ENCODE data around the gene MORF4L1. TPM values are rescaled to one million over a fixed set of nuclear protein-coding genes. Genes with fewer than 3 reads are reported as not detected.

The MORF4L1 gene
- total RNA-seq, 4 donors from 2014 or later: 279 to 372 (median 286) TPM

- TF ChIP-seq, protein P1, sequence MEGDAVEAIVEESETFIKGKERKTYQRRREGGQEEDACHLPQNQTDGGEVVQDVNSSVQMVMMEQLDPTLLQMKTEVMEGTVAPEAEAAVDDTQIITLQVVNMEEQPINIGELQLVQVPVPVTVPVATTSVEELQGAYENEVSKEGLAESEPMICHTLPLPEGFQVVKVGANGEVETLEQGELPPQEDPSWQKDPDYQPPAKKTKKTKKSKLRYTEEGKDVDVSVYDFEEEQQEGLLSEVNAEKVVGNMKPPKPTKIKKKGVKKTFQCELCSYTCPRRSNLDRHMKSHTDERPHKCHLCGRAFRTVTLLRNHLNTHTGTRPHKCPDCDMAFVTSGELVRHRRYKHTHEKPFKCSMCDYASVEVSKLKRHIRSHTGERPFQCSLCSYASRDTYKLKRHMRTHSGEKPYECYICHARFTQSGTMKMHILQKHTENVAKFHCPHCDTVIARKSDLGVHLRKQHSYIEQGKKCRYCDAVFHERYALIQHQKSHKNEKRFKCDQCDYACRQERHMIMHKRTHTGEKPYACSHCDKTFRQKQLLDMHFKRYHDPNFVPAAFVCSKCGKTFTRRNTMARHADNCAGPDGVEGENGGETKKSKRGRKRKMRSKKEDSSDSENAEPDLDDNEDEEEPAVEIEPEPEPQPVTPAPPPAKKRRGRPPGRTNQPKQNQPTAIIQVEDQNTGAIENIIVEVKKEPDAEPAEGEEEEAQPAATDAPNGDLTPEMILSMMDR (IDR thresholded peaks at IDR 0.05 in 4 of 5, conservative IDR thresholded peaks at IDR 0.05 in 1 of 5): no peak
- no peak for TF ChIP-seq POLR2A (IDR thresholded peaks at IDR 0.05)
- ATAC-seq (no peak), DNase-seq (no peak)
- in situ Hi-C loops (cut with MboI; ENCODE audit: low sequenced_read_pairs in 4 of 4): no loop called here
- H3K4me1 ChIP-seq: peaks cover 12% of the 10 kb centered on the region in 2 donors
- H3K36me3 ChIP-seq: peaks cover 0 to 23% of the 10 kb centered on the region in 2 donors
- H3K27me3 ChIP-seq: no peaks in the 10 kb centered on the region
- no peaks in the 10 kb centered on the region for H3K9me3 ChIP-seq
- H3K4me3 ChIP-seq: no peak overlapping the region
- no peak overlapping the region for H3K27ac ChIP-seq
- intact Hi-C loops (cut with DNase I; ENCODE audit: low total_unique reads): no loop called here
Measured at GRCh38 chr15:78928616-78929093, 56.0 kb downstream of the MORF4L1 start.

DNA sequence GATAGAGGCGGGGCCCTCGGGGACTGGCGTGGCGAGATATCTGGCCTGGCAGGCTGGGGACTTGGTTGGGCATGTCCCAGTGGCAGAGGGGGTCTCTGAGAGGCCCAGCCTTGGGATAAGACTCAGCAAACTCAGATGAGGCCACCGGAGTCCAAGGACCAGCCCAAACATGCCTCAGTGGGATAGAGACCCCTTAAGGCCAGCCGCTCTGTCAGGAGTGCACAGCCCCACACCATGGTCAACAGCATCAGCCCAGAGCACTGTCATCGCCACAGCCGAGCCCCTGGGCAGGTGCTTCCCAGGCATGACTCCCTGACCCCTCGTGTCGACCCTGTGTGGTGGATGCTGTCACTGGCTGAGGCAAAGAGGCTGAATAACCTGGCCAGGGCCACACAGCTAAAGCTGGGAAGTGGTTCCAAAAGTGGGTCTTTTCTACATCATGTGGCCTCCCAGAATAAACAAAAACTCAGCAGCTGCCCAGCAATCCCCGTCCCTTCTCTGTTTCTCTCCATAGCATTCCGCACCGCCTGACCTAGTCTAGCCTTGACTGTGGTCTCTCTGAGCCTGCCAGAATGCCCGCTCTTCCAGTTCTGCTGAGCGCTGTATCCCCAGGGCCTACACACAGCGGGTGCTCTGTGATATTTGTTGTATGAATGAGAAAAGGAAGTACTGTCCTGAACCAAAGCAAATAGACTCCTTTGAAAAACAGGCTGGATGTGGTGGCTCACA is 57.0 kb downstream of the MORF4L1 start:
- peaks cover 12% of the 10 kb centered on the region in 2 donors for H3K4me1 ChIP-seq
- in situ Hi-C loops (cut with MboI; ENCODE audit: low sequenced_read_pairs in 4 of 4): no loop called here

GRCh38 chr15:78930577-78931388 is 58.1 kb downstream of the MORF4L1 start:
- no peak for TF ChIP-seq POLR2A (IDR thresholded peaks at IDR 0.05)
- TF ChIP-seq, protein P1 (IDR thresholded peaks at IDR 0.05 in 4 of 5, conservative IDR thresholded peaks at IDR 0.05 in 1 of 5): no peak
- DNase-seq: peak; percentile 68 to 73
- ATAC-seq: peak; percentile 79 to 80
- Histone ChIP-seq H3K36me3 (peaks cover 0 to 2% of the 10 kb centered on the region in 2 donors), H3K9me3 (no peaks in the 10 kb centered on the region), H3K4me3 (no peak overlapping the region), H3K27me3 (no peaks in the 10 kb centered on the region), H3K27ac (peak overlapping the region; percentile 37 to 81 (median 60)), H3K4me1 (peaks cover 12% of the 10 kb centered on the region in 2 donors)
- intact Hi-C loops (cut with DNase I; ENCODE audit: low total_unique reads) (no loop called here), in situ Hi-C loops (cut with MboI; ENCODE audit: low sequenced_read_pairs in 4 of 4) (no loop called here)

More for the DNA sequence above, 57.0 kb downstream of the MORF4L1 start:
- H3K9me3 ChIP-seq: no peaks in the 10 kb centered on the region
- intact Hi-C loops (cut with DNase I; ENCODE audit: low total_unique reads): no loop called here
- DNase-seq (no peak), ATAC-seq (no peak)
- H3K4me3 ChIP-seq: no peak overlapping the region
- H3K36me3 ChIP-seq: peaks cover 0 to 13% of the 10 kb centered on the region in 2 donors
- no peak overlapping the region for H3K27ac ChIP-seq
- H3K27me3 ChIP-seq: no peaks in the 10 kb centered on the region
- TF ChIP-seq POLR2A (IDR thresholded peaks at IDR 0.05): no peak
- TF ChIP-seq, protein P1 (IDR thresholded peaks at IDR 0.05 in 4 of 5, conservative IDR thresholded peaks at IDR 0.05 in 1 of 5): no peak

DNA sequence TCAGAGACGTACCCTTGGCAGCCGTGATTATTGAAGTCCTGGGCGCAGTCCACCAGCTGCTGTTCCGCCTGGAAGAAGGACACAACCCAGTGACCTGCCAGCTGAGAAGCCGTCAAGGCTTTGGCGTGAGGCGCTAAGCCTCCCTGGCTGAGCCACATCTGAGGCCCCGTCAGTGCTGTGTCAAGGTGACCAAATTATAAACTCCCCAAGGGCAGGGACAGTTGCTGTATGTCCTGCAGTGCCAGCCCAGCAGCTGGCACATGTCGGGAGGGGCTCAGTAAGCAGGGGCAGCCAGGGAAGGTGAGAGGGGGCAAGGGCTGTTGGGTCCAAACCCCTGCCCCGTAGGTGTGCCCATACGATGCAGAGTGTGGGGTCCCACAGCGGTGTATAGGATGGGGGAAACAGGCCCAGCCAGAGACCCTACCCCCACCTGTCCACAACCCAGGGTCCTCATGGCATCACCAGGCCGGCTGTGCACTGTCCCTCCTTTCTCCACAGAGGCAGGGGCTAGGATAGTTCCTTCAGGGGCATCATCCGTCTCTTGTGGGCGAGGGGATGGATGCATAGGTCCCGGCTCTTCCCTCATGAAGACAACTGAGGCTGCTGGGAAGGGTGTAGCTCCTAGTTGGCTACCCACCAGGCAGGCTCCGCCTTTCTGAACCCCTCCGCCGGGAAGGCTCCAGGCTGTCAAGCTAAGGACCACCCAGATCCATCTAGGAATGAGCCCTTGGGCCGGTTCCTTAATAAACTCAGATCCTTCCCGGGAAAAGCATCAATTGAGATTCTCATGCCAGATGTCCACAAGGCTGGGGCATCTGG is 59.0 kb downstream of the MORF4L1 start:
- Histone ChIP-seq H3K36me3 (no peaks in the 10 kb centered on the region), H3K27ac (peak overlapping the region; percentile 37 to 81 (median 60)), H3K9me3 (no peaks in the 10 kb centered on the region), H3K27me3 (no peaks in the 10 kb centered on the region), H3K4me1 (peaks cover 12 to 14% of the 10 kb centered on the region in 2 donors), H3K4me3 (no peak overlapping the region)
- TF ChIP-seq POLR2A (IDR thresholded peaks at IDR 0.05): no peak
- TF ChIP-seq, protein P1 (IDR thresholded peaks at IDR 0.05 in 4 of 5, conservative IDR thresholded peaks at IDR 0.05 in 1 of 5): no peak
- ATAC-seq: peak; percentile 47 to 62
- in situ Hi-C loops (cut with MboI; ENCODE audit: low sequenced_read_pairs in 4 of 4): no loop called here
- intact Hi-C loops (cut with DNase I; ENCODE audit: low total_unique reads): no loop called here
- DNase-seq: peak in 1 of 2 donors; percentile 45

Measured in gastrocnemius medialis (tissue), 4 donors.